HG03460 (cell line): ENCODE results near the gene VAMP3.

Experiments
- ATAC-seq: cut with Tn5 transposase; IDR thresholded peaks from one replicate; pipeline ENCODE4 v1.9.1; 2021; ENCODE audit not compliant: unreplicated experiment

VAMP3 gene

DNA sequence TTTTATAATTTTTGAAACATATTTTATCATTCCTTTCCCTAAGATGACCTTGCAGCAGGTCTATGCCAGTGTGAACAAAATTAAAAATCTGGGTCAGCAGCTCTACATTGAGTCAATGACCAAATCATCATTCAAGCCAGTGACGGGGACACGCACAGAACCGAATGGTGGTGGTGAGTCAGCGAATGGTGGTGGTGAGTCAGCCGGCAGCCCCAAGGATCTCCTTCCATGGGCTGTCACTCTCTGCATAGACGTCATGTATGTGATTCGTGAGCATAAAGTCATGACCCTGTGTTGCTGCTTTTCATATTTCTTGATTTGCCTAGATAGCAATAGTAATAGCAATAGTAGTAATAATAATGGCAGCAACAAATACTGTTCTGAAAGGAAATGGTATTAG is 39.3 kb downstream of the VAMP3 start:
- ATAC-seq = no peak

DNA sequence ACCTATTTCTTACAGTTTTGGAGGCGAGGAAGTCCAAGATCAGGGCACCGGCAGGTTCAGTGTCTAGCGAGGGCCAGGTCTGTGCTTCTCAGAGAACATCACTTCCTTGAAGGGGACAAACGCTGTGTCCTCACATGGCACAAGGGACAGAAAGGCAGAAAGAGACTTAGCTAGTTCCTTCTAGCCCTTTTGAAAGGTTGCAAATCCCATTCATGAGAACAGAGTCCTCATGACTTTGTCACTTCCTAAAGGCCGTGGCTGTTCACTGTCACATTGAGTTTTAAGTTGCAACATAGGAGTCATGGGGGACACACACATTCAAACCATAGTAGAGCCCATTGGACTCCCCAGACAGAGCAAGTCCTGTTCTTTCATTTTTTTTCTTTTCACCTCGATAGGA is 40.4 kb downstream of the VAMP3 start:
- ATAC-seq = no peak

DNA sequence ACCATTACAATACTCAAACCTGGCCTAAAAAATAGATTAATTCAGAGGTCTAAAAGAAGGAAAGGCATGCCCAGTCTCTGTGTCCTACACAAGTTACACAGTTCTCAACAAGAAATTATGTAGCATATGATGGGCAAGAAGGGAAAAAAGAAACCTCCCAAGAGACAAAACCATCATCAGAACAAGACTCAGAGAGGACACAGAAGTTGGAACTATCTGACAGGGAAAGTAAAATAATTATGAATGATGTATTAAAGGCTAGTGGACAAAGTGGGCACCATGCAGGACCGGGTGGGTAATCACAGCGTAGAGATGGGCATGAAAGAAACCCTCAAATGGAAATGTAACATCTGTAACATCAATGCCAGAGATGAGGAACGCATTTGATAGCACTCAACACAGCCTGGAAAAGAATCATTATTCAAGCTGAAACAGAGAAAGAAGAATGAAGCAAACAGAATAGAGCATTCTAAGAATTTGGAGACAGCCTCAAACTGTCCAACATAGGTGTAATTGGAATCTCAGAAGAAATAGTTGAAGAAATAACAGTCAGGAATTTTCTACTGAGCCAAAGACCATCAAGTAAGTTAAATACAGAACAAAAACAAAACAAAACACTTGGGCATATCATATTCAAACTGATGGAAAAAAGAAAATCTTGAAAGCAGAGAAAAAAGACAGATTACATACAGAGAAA is 42.7 kb downstream of the VAMP3 start:
- ATAC-seq = no peak

DNA sequence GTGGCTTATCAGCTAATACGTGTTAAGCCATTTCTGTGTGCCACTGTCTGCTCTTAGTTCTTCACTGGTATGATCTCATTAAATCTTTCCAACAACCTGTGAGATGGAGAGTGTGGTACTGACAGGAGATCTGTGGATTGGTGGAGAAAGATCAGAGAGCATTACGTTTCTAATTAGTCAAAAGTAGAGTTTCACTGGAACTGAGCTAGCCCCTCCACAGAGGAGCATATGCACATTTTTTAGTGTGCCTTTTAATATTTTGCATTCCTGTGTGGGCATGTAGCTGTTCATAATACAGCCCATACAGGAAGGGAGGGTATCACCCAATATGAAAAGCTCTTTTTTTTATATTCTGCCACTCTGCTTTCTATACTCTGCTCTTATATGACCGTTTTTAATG is 50.2 kb downstream of the VAMP3 start:
- no peak for ATAC-seq

DNA sequence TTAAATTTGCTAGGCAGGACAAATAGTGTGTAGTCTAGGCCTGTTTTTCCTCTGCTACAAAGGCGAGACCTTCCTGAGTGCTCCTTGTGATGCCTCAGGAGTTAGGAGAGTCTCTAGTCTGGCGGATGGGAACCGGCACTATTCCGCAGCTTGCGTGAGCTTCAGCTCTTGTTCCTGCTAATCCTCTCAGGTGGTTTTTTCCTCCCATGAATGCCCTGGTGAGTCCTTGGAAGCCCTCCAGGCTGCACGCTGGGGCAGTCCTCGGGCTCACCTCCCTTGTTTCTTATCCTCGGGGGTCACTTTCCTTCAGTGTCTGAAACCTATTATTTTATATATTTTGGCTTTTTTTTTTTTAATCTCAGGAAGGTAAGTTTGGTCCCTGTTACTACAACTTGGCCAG is 53.6 kb downstream of the VAMP3 start:
- no peak for ATAC-seq

DNA sequence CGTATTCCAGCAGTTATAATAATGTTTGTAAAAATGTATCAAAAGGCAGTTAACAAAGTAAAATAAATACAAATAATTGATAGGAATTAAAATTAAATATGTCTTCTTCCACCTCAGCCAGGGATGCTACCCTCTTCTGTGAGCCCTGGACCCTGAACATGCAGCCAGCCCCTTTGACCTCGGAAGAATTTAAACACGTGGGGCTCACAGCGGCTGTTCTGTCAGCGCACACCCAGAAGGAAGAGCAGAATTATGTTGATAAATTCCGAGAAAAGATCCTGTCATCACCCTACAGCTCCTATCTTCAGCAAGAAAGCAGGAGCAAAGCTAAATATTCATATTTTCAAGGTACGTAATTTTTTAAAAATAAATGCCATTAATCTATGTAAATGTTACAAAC is 55.3 kb downstream of the VAMP3 start:
- ATAC-seq = no peak

DNA sequence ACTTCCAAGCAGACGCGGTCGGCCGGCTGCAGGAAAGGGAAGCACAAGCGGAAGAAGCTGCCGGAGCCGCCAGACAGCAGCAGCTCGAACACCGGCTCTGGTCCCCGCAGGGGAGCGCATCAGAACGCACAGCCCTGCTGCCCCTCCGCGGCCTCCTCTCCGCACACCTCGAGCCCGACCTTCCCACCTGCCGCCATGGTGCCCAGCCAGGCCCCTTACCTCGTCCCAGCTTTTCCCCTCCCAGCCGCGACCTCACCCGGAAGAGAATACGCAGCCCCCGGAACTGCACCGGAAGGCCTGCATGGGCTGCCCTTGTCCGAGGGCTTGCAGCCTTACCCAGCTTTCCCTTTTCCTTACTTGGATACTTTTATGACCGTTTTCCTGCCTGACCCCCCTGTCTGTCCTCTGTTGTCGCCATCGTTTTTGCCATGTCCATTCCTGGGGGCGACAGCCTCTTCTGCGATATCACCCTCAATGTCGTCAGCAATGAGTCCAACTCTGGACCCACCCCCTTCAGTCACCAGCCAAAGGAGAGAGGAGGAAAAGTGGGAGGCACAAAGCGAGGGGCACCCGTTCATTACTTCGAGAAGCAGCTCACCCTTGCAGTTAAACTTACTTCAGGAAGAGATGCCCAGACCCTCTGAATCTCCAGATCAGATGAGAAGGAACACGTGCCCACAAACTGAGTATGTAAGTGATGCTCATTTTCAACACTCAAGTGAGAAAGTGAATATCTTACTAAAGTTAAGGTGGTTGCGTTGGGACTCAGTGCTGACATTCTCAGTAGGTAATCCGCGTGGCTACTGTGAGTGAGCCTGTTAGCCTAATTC is 56.2 kb downstream of the VAMP3 start:
- ATAC-seq = no peak
